ENCODE measurements around the gene MRPS18B. TPM values are rescaled to one million over a fixed set of nuclear protein-coding genes. Genes with fewer than 3 reads are reported as not detected.

MRPS18B gene
- total RNA-seq, 3 donors from 2014 or later, result 42.1 to 70.8 (median 52.4) TPM

GRCh38 chr6:30612687-30613248, 4.9 kb upstream of the MRPS18B start:
- Histone ChIP-seq H3K4me1 (peaks cover 0 to 11% of the 10 kb centered on the region in 2 donors), H3K36me3 (no peaks in the 10 kb centered on the region), H3K9me3 (no peaks in the 10 kb centered on the region), H3K4me3 (no peak overlapping the region), H3K27ac (peak overlapping the region; percentile 22 to 100), H3K27me3 (no peaks in the 10 kb centered on the region)
- no peak for DNase-seq (ENCODE audit: low spot score in 2 of 2)
- TF ChIP-seq POLR2A (IDR thresholded peaks at IDR 0.05) (no peak), CTCF (IDR thresholded peaks at IDR 0.05) (no peak), POLR2AphosphoS5 (IDR thresholded peaks at IDR 0.05) (no peak)
- intact Hi-C loops (cut with DNase I; ENCODE audit: low total_unique reads), result no loop called here

GRCh38 chr6:30613251-30614043, 4.2 kb upstream of the MRPS18B start:
- DNase-seq (ENCODE audit: low spot score in 2 of 2), result no peak
- intact Hi-C loops (cut with DNase I; ENCODE audit: low total_unique reads), result no loop called here
- TF ChIP-seq POLR2AphosphoS5 (IDR thresholded peaks at IDR 0.05) (no peak), POLR2A (IDR thresholded peaks at IDR 0.05) (no peak), CTCF (IDR thresholded peaks at IDR 0.05) (no peak)
- H3K27ac ChIP-seq, result peak overlapping the region; percentile 22 to 100
- H3K4me3 ChIP-seq, result no peak overlapping the region
- H3K4me1 ChIP-seq, result peaks cover 0 to 11% of the 10 kb centered on the region in 2 donors
- H3K36me3 ChIP-seq, result no peaks in the 10 kb centered on the region
- H3K27me3 ChIP-seq, result no peaks in the 10 kb centered on the region
- no peaks in the 10 kb centered on the region for H3K9me3 ChIP-seq

GRCh38 chr6:30614044-30614842, 3.4 kb upstream of the MRPS18B start:
- Histone ChIP-seq H3K36me3 (no peaks in the 10 kb centered on the region), H3K4me1 (peaks cover 0 to 17% of the 10 kb centered on the region in 2 donors), H3K27me3 (no peaks in the 10 kb centered on the region), H3K4me3 (peak overlapping the region; percentile 82 to 91 (median 86)), H3K27ac (peak overlapping the region; percentile 90 to 100), H3K9me3 (no peaks in the 10 kb centered on the region)
- DNase-seq (ENCODE audit: low spot score in 2 of 2), result no peak
- TF ChIP-seq POLR2AphosphoS5 (IDR thresholded peaks at IDR 0.05) (no peak), POLR2A (IDR thresholded peaks at IDR 0.05) (no peak), CTCF (IDR thresholded peaks at IDR 0.05) (no peak)
- intact Hi-C loops (cut with DNase I; ENCODE audit: low total_unique reads), result no loop called here

- peaks cover 0 to 18% of the 10 kb centered on the region in 2 donors for H3K4me1 ChIP-seq
- H3K27me3 ChIP-seq, result no peaks in the 10 kb centered on the region
- peak overlapping the region; percentile 90 to 100 for H3K27ac ChIP-seq
- peak; percentile 82 to 95 for DNase-seq (ENCODE audit: low spot score in 2 of 2)
- peak overlapping the region; percentile 82 to 91 (median 86) for H3K4me3 ChIP-seq
- peak in 2 of 3 donors; percentile 70 to 89 for TF ChIP-seq POLR2AphosphoS5 (IDR thresholded peaks at IDR 0.05)
- TF ChIP-seq POLR2A (IDR thresholded peaks at IDR 0.05), result peak; percentile 37
- no peak for TF ChIP-seq CTCF (IDR thresholded peaks at IDR 0.05)
- no peaks in the 10 kb centered on the region for H3K36me3 ChIP-seq
- intact Hi-C loops (cut with DNase I; ENCODE audit: low total_unique reads), result no loop called here
- H3K9me3 ChIP-seq, result no peaks in the 10 kb centered on the region
Measured at GRCh38 chr6:30614843-30615218, 2.8 kb upstream of the MRPS18B start.
